K562 (cell line): ENCODE measurements around the gene PLEKHH3. TPM values are rescaled to one million over a fixed set of nuclear protein-coding genes. Genes with fewer than 3 reads are reported as not detected.

Experiments used
- CEBPG ChIP-seq, 3 experiments: fragments of 200-800 bp in 1 of 3; sonication (Bioruptor generic) in 1 of 3; sonication (generic) in 1 of 3; formaldehyde crosslinking in 1 of 3; IDR thresholded peaks in 2 of 3; conservative IDR thresholded peaks in 1 of 3; 2 replicates each; pipeline versions ENCODE4 v1.6.1 to v1.8.0; 2016 to 2022; ENCODE audit warnings: missing compliant biosample characterization in 2 of 3, missing genetic modification characterization in 2 of 3, mild to moderate bottlenecking in 1 of 3, missing genetic modification reagents in 1 of 3
- TSC22D4 ChIP-seq: fragments of 450-650 bp; IDR thresholded peaks from 2 replicates; pipeline ENCODE4 v1.6.1; 2016; ENCODE audit warnings: missing genetic modification characterization, missing biosample characterization, control low read depth
- ZBTB40 ChIP-seq, 2 experiments: fragments of 450-650 bp in 1 of 2; sonication (generic) in 1 of 2; formaldehyde crosslinking in 1 of 2; IDR thresholded peaks; 2 replicates each; pipeline versions ENCODE4 v1.7.1 to v1.9.0; 2016 to 2022; ENCODE audit warnings: inconsistent platforms in 1 of 2, mild to moderate bottlenecking in 1 of 2, missing genetic modification reagents in 1 of 2
- polyA plus RNA-seq, 8 experiments: library from polyadenylated mRNA; depleted of rRNA in 4 of 8; stranded (reverse) in 5 of 8; unstranded in 3 of 8; fragments of >200 nt; fragmentation: Nextera tagmentation in 2 of 8; fragmentation: Illumina TruSeq in 1 of 8; extraction: Ambion mirVana in 2 of 8; extraction: Trizol in 1 of 8; gene quantifications; 2 replicates each; pipeline versions ENCODE4 v1.2.1 to v1.2.3, GENCODE V29; 2011 to 2014; ENCODE audit warnings: inconsistent platforms in 1 of 8, missing spikeins in 1 of 8
- total RNA-seq, 7 experiments: library from RNA; depleted of rRNA in 6 of 7; stranded (reverse); fragments of >200 nt in 6 of 7; fragmentation: Illumina TruSeq in 2 of 7; extraction: Trizol in 2 of 7; gene quantifications; 2 replicates each; pipeline versions ENCODE4 v1.2.1 to v1.2.3, GENCODE V29; 2011 to 2021; ENCODE audit warnings: low replicate concordance in 1 of 7

PLEKHH3 gene
- total and polyA plus RNA-seq, 9 of the 15 experiments (the other 6 are each of a cell fraction or from before 2014, with no cell fraction given) = 0.58 to 34.5 (median 5.0) TPM

- TF ChIP-seq ZBTB40 (IDR thresholded peaks at IDR 0.05) (no peak), ZBTB40 (CRISPR knock-in tag; IDR thresholded peaks at IDR 0.05) (no peak), CEBPG (CRISPR knock-in tag; IDR thresholded peaks at IDR 0.05) (no peak), CEBPG (tag; conservative IDR thresholded peaks at IDR 0.05 in 1 of 2, IDR thresholded peaks at IDR 0.05 in 1 of 2) (peak; percentile 44 to 66), TSC22D4 (tag) (no peak)
- TF ChIP-seq, all 486 proteins: peak for 54
These were observed 47.3 kb downstream of the PLEKHH3 start (continued) for GRCh38 chr17:42629411-42630009.
